Astrocyte of the spinal cord (primary cell): ENCODE results near the gene MSTO1.
"Not testable (repeated sequence)": the region's sequence is repeated elsewhere in the genome, so short reads cannot be mapped to it uniquely, and the experiment has no call there.

ENCODE experiments used
- DNase-seq: peaks from one replicate; pipeline ENCODE4 v3.0.0; 2011; ENCODE audit warnings: low read depth, low spot score
- H3K4me3 ChIP-seq: 2 replicates; pipeline ENCODE4 v1.5.1; 2011; ENCODE audit warnings: low read depth, mild to moderate bottlenecking, low read length, moderate library complexity
- CTCF ChIP-seq: IDR thresholded peaks from 2 replicates; pipeline ENCODE4 v1.5.1; 2012; ENCODE audit warnings: low read depth, mild to moderate bottlenecking, low read length, inconsistent platforms
- in situ Hi-C: cut with HindIII; loops from 2 replicates; pipeline ENCODE4 v1.10.0; 2017; ENCODE audit warnings: low sequenced_read_pairs

The MSTO1 gene

GRCh38 chr1:155607708-155608107 lies 2.3 kb upstream of the MSTO1 start:
- DNase-seq, result no peak
- no peak for TF ChIP-seq CTCF
- in situ Hi-C loops, result no loop called here

GRCh38 chr1:155608888-155609225 lies 1.2 kb upstream of the MSTO1 start:
- in situ Hi-C loops, result no loop called here
- no peak for DNase-seq

More at GRCh38 chr1:155607708-155608107, 2.3 kb upstream of the MSTO1 start:
- H3K4me3 ChIP-seq, result no peak overlapping the region

GRCh38 chr1:155610257-155610647 lies 234 bp downstream of the MSTO1 start:
- DNase-seq, in situ Hi-C loops: not testable (repeated sequence)
- H3K4me3 ChIP-seq, result peak overlapping the region; percentile 48

More at GRCh38 chr1:155608888-155609225, 1.2 kb upstream of the MSTO1 start:
- H3K4me3 ChIP-seq, result no peak overlapping the region
- no peak for TF ChIP-seq CTCF

GRCh38 chr1:155613226-155613625 lies 3.2 kb downstream of the MSTO1 start:
- DNase-seq, result peak; percentile 58
- H3K4me3 ChIP-seq, in situ Hi-C loops: not testable (repeated sequence)

- DNase-seq, result no peak
- TF ChIP-seq CTCF, result no peak
- in situ Hi-C loops, result no loop called here
- no peak overlapping the region for H3K4me3 ChIP-seq
Measured at GRCh38 chr1:155622191-155622590, 12.2 kb downstream of the MSTO1 start.

- no peak for DNase-seq
- TF ChIP-seq CTCF, result no peak
- H3K4me3 ChIP-seq, result no peak overlapping the region
- in situ Hi-C loops, result no loop called here
Measured at GRCh38 chr1:155623357-155623756, 13.3 kb downstream of the MSTO1 start.

GRCh38 chr1:155626428-155626827 lies 16.4 kb downstream of the MSTO1 start:
- in situ Hi-C loops, result not testable (repeated sequence)

GRCh38 chr1:155636397-155637153 lies 26.6 kb downstream of the MSTO1 start:
- in situ Hi-C loops, result no loop called here
- TF ChIP-seq CTCF, result no peak
- no peak overlapping the region for H3K4me3 ChIP-seq
- no peak for DNase-seq

More at GRCh38 chr1:155626428-155626827, 16.4 kb downstream of the MSTO1 start:
- H3K4me3 ChIP-seq, DNase-seq: not testable (repeated sequence)
